GM03348 (cell line): ENCODE results near the gene WBP1L.
"Not testable (repeated sequence)": the region's sequence is repeated elsewhere in the genome, so short reads cannot be mapped to it uniquely, and the experiment has no call there.

ENCODE experiments used
- DNase-seq: peaks from one replicate; pipeline ENCODE4 v3.0.0; 2012; ENCODE audit warnings: low spot score

WBP1L gene

GRCh38 chr10:102838276-102838927 lies 94.7 kb downstream of the WBP1L start:
- not testable (repeated sequence) for DNase-seq

GRCh38 chr10:102841827-102842345 lies 98.1 kb downstream of the WBP1L start:
- DNase-seq = no peak

GRCh38 chr10:102843139-102843538 lies 99.4 kb downstream of the WBP1L start:
- not testable (repeated sequence) for DNase-seq

GRCh38 chr10:102844190-102844776 lies 100.5 kb downstream of the WBP1L start:
- DNase-seq = not testable (repeated sequence)

- DNase-seq = no peak
Measured at GRCh38 chr10:102845352-102845902, 101.7 kb downstream of the WBP1L start.

GRCh38 chr10:102850025-102850518 lies 106.3 kb downstream of the WBP1L start:
- no peak for DNase-seq

GRCh38 chr10:102853237-102853636 lies 109.5 kb downstream of the WBP1L start:
- not testable (repeated sequence) for DNase-seq

- peak; percentile 83 for DNase-seq
Measured at GRCh38 chr10:102855731-102856436, 112.1 kb downstream of the WBP1L start.

GRCh38 chr10:102856758-102857424 lies 113.1 kb downstream of the WBP1L start:
- no peak for DNase-seq

- no peak for DNase-seq
Measured at GRCh38 chr10:102859911-102860310, 116.2 kb downstream of the WBP1L start.

GRCh38 chr10:102863660-102864059 lies 119.9 kb downstream of the WBP1L start:
- DNase-seq = no peak

GRCh38 chr10:102865620-102866019 lies 121.9 kb downstream of the WBP1L start:
- DNase-seq = no peak
